Uterine smooth muscle cell (primary cell): ENCODE results near the gene PUSL1. TPM values are rescaled to one million over a fixed set of nuclear protein-coding genes. Genes with fewer than 3 reads are reported as not detected.

Experiments used
- total RNA-seq: library from RNA; depleted of rRNA; stranded (reverse); fragments of >200 nt; gene quantifications from 2 replicates; pipeline ENCODE4 v1.2.3, GENCODE V29; 2014

PUSL1 gene, protein sequence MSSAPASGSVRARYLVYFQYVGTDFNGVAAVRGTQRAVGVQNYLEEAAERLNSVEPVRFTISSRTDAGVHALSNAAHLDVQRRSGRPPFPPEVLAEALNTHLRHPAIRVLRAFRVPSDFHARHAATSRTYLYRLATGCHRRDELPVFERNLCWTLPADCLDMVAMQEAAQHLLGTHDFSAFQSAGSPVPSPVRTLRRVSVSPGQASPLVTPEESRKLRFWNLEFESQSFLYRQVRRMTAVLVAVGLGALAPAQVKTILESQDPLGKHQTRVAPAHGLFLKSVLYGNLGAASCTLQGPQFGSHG
- 15.0 and 24.8 TPM in 2 replicates for total RNA-seq

DNA sequence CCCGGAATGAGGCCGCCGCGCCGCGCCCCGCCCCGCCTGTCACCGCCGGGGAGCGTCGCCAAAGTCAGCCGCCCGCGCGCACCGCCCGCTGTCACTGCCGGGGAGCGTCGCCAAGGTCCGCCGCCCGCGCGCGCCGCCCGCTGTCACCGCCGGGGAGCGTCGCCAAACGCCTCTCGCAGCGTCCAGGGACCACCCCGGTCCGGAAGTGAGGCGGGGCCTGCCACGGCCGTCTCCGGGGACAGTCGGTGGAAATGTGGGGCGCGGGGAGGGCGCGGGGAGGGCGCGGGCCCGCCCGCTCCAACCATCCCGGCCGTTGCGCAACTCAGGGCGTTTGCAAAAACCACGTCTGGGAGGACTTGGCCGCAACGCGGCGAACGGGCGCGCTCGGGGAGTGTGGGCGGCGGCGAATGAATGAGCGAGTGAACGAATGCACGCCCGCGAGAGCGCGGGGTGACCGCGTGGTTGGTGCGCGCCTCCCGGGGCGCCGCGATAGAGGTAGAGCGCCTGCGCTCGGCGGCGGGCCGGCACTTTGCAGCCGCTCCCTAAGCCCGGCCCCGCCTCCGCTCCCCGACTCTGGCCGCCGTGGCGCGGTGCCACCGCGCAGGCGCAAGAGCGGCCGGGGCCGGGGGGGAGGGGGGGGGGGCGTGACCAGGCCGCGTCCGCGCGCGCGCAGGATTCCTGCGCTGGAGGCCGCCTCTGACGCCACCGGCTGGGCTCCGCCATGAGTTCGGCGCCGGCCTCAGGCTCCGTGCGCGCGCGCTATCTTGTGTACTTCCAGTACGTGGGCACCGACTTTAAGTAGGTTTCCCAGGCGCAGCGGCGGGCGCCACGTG is at the start of gene PUSL1, which contains the start of gene ACAP3:
Gene PUSL1 (plus strand): TSS at position 675 of the 833 bp plus-strand sequence. CDS start 47 bp downstream, at position 722.
Gene ACAP3 (minus strand): TSS at position 8 of the 833 bp plus-strand sequence. CDS start 115 bp downstream, outside the sequence.

DNA sequence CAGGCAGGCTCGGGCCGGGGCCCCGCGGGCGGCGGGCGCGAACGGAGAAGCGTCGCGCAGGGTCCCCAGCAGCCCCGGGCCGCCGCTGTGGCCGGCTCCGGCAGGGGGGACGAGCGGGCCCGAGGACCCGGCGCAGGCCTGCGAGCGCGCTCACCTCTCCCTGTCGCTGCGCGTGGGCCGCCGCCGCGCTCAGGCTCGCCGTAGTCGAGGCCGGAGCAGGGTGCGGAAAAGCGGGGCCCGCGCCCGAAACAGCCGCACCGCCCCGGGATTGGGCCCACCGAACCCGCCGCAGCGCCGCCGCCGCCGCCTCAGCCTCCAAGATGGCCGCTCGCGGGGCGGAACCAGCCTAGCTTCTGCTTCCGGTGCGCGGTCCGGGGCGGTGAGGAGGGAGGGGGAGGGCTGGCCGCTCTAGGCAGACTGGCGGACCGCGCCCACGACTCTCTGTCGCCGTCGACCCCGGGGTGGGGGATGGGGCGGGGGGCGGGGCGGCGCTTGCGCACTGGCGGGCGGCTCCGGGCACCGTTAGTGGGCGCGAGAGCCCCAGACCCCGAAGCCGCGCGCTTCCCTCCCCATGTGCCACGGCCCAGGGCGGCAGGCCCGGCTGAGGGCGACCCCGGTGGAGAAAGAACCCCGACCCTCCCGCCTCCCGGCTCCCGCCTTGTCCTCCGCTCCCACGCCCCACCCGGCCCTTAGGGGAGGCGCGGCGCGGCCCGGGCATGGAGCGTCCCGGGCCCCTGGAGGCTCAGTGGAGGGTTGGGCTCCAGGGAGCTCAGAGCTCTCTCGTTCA is 34.7 kb upstream of the PUSL1 start, which contains the start of gene UBE2J2:
Gene UBE2J2 (minus strand): TSS at position 343 of the 787 bp plus-strand sequence. CDS start 5,862 bp downstream, outside the sequence.

DNA sequence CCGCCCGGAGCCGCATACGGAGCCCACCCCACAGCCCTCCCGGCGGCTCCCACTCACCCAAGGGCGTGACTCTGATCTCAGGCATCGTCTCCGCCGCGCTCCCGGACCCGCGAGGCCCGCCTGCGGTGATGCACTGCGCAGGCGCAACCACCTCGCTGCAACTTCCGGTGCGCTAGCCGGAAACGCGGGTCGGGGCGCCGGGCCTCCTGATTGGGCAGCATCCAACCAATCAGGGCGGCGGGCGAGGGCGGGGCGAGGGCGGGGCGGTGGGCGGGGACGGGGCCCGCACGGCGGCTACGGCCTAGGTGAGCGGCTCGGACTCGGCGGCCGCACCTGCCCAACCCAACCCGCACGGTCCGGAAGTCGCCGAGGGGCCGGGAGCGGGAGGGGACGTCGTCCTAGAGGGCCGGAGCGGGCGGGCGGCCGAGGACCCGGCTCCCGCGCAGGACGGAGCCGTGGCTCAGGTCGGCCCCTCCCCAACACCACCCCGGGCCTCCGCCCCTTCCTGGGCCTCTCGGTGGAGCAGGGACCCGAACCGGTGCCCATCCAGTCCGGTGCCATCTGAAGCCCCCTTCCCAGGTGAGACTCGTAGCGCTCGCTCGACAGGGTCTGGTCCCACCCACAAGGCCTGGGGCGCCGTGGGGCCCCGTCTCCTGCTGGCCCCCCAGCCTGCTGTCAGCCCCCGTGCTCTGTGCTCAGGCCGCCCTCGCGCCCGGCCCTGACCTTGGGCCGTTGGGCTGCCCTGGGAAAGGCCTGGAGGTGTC is 16.3 kb downstream of the PUSL1 start, which contains the start of the genes CPTP and INTS11:
Gene CPTP (plus strand): TSS at position 279 of the 764 bp plus-strand sequence. CDS start 2,109 bp downstream, outside the sequence.
Gene INTS11 (minus strand): TSS at position 137 of the 764 bp plus-strand sequence. CDS start 52 bp downstream, at position 85.

GRCh38 chr1:1331068-1331965 is 22.9 kb downstream of the PUSL1 start, which contains the start of gene TAS1R3:
TAS1R3 (plus strand) TSS chr1:1331280; CDS start chr1:1331346, 66 bp downstream.

GRCh38 chr1:1349256-1350012 is 41.0 kb downstream of the PUSL1 start, which contains the start of gene DVL1:
DVL1 (minus strand) TSS chr1:1349418; CDS start chr1:1349065, 353 bp downstream.

GRCh38 chr1:1358433-1359271 is 50.3 kb downstream of the PUSL1 start, which contains the start of gene MXRA8:
MXRA8 (minus strand) TSS chr1:1358555; CDS start chr1:1358504, 51 bp downstream.

Other genes starting within 250 kb of the PUSL1 start
- gene RNF223, start 234.3 kb upstream of the PUSL1 start, total RNA-seq = not detected in 2 replicates
- gene C1orf159, start 192.5 kb upstream of the PUSL1 start, total RNA-seq = 6.2 and 10.2 TPM in 2 replicates
- gene TTLL10, start 134.7 kb upstream of the PUSL1 start, total RNA-seq = 0.12 TPM in 1 of 2 replicates, not detected in the other
- 0.12 TPM in 1 of 2 replicates, not detected in the other for gene TNFRSF18, start 102.0 kb upstream of the PUSL1 start, total RNA-seq
- gene TNFRSF4, start 94.4 kb upstream of the PUSL1 start, total RNA-seq = 0.12 TPM in 1 of 2 replicates, not detected in the other
- 100 and 158 TPM in 2 replicates for gene SDF4, start 76.6 kb upstream of the PUSL1 start, total RNA-seq
- gene B3GALT6, start 76.4 kb upstream of the PUSL1 start, total RNA-seq = 32.0 and 35.1 TPM in 2 replicates
- 1.1 and 2.0 TPM in 2 replicates for gene C1QTNF12, start 61.9 kb upstream of the PUSL1 start, total RNA-seq
- gene UBE2J2, start 34.7 kb upstream of the PUSL1 start, total RNA-seq = 37.2 and 51.7 TPM in 2 replicates
- 0.89 and 1.7 TPM in 2 replicates for gene SCNN1D, start 28.2 kb upstream of the PUSL1 start, total RNA-seq
- 38.2 and 64.0 TPM in 2 replicates for gene ACAP3, start 667 bp upstream of the PUSL1 start, total RNA-seq
- gene INTS11, start 16.1 kb downstream of the PUSL1 start, total RNA-seq = 56.2 and 67.3 TPM in 2 replicates
- gene CPTP, start 16.2 kb downstream of the PUSL1 start, total RNA-seq = 10.3 and 10.5 TPM in 2 replicates
- 0.11 and 0.12 TPM in 2 replicates for gene TAS1R3, start 22.7 kb downstream of the PUSL1 start, total RNA-seq
- 133 and 150 TPM in 2 replicates for gene DVL1, start 40.8 kb downstream of the PUSL1 start, total RNA-seq
- 203 and 230 TPM in 2 replicates for gene MXRA8, start 50.0 kb downstream of the PUSL1 start, total RNA-seq
- gene AURKAIP1, start 66.6 kb downstream of the PUSL1 start, total RNA-seq = 94.9 and 118 TPM in 2 replicates
- gene CCNL2, start 90.7 kb downstream of the PUSL1 start, total RNA-seq = 125 and 147 TPM in 2 replicates
- 72.1 and 100 TPM in 2 replicates for gene MRPL20, start 98.7 kb downstream of the PUSL1 start, total RNA-seq
- 0.77 and 0.87 TPM in 2 replicates for gene ANKRD65, start 112.7 kb downstream of the PUSL1 start, total RNA-seq
- gene VWA1, start 127.1 kb downstream of the PUSL1 start, total RNA-seq = 3.2 and 5.1 TPM in 2 replicates
- gene ATAD3C, start 141.1 kb downstream of the PUSL1 start, total RNA-seq = 0.50 TPM in 1 of 2 replicates, not detected in the other
- gene ATAD3B, start 163.2 kb downstream of the PUSL1 start, total RNA-seq = 16.9 and 35.3 TPM in 2 replicates
- gene ATAD3A, start 203.6 kb downstream of the PUSL1 start, total RNA-seq = 33.6 and 79.5 TPM in 2 replicates
- gene TMEM240, start 232.0 kb downstream of the PUSL1 start, total RNA-seq = 3.3 and 7.2 TPM in 2 replicates